ENCODE measurements around the gene TMEM63B.

- no peak for TF ChIP-seq POLR2AphosphoS5 (IDR thresholded peaks at IDR 0.05; ENCODE audit: borderline replicate concordance, low read depth, low read length)
- no peak for TF ChIP-seq EZH2 (IDR thresholded peaks at IDR 0.05)
Measured at GRCh38 chr6:44123544-44123943, 3.8 kb upstream of the TMEM63B start.
